SIG-M5 treated with dmso at 0.1 percent for 504 hours (cell line): Measurements from ENCODE around the gene RASA1.

ENCODE experiments used
- DNase-seq: peaks from one replicate; lab custom pipeline; 2025; ENCODE audit not compliant: unreplicated experiment; lab: John Stamatoyannopoulos, UW

RASA1 gene

DNA sequence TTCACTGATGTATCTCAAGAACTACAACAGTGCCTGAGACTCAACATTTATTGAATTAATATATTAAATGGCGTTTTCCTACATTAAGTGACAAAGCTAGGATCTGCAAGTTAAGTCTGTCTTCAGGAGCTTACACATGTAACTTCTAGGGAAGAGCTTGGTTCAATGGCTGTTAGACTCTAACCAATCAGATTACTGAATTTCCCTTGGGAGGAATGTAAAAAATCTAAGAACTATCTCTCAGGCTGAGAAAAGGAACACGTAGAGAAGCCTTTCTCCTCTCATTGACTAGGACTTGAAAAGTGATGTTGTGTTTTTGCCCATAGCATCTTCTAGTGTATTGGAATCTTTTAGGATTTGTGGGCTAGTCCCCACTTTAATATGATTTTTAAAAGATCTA lies 91.4 kb downstream of the RASA1 start:
- DNase-seq = no peak

DNA sequence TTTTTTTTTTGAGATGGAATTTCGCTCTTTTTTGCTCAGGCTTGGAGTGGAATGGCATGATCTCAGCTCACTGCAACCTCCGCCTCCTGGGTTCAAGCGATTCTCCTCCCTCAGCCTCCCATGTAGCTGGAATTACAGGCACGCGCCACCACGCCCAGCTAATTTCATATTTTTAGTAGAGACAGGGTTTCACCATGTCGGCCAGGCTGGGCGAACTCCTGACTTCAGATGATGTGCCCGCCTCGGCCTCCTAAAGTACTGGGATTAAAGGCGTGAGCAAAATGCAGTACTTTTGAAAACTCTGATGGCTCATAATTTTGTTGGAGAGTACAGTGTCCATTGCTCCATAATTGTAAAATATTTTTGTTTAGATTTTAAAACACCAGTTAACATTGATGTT lies 92.4 kb downstream of the RASA1 start:
- DNase-seq = no peak

DNA sequence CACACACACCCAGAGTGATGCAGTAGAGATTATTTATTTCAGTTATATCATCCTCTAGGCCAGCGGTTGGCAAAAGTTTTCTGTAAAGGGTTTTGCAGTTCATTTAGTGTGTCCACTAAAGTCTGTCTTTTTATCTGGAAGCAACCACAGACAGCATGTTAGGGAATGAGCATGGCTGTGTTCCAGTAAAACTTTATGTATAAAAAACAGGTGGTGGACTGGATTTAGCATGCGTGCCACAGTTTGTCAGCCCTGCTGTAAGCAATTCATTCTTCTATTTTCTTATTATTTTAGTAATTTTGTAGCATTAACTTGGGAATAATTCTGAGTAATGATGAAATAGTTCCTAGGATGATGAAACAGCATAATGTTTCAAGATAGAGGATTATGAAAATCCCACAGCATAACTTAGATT lies 93.4 kb downstream of the RASA1 start:
- DNase-seq = no peak

DNA sequence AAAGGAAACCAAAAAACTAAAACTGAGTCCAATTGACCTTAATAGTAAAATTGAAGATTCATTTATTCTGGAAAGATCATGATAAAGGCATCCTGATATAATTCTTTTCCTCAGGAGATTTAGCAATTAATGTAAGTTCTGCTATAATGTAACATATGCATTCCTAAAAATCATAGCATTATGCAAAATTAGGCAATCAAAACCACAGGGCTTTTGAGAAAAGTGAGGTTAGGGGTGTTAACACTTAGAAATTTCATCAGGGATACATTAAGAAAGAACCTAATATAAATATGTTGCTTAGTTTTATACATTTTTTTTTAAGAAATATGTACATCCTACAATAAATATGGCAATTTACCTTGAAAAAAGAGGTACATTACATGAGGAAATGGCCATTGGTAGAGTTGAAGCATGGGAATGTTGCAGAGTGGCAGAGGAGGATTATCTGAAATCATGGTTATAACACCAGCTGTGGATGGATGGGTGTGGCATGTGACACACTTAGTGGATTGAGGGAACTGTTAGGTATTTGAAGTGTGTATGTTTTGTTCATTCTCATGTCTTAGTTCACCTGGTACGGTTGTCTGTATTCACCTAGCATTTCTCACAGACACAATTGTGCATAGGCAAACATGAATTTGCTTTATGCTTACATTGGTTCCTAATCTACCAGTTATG lies 94.0 kb downstream of the RASA1 start:
- DNase-seq = peak; percentile 13

DNA sequence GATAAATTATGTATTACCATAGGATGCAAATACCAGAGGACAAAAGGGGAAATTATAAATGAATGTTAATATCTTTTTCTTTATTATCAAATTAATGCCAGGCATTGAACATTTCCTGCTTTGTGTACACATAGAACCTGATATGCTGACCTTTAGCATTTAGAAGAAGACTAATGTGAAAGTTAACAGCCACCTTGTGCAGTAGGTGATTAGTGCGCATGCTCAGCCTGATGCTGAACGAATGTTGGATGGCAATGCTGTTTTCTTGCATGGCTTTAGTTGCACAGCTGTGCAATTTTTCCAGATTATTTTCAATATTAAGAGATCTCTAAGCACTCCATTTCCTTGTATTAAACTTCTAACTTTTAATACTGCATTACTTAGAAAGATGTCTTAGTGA lies 99.6 kb downstream of the RASA1 start:
- DNase-seq = no peak

DNA sequence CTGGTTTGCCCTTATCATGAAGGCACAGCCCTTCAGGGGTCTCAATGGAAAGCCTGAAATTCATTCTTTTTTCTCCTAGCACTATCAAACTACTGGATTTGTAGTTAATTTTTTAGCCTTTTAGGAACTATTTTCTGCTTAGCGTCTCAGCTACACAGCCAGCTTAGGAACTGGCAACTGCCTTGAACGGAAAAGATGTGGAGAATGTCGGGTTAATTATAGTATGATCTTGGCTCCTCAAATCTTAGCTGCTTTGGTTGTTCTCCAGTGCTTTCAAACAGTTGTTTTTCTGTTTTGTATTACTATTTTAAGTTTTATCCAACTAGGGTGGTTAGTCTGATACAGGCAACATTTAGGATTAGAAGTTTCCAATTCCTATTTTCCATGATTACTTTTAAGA lies 100.9 kb downstream of the RASA1 start:
- DNase-seq = no peak

DNA sequence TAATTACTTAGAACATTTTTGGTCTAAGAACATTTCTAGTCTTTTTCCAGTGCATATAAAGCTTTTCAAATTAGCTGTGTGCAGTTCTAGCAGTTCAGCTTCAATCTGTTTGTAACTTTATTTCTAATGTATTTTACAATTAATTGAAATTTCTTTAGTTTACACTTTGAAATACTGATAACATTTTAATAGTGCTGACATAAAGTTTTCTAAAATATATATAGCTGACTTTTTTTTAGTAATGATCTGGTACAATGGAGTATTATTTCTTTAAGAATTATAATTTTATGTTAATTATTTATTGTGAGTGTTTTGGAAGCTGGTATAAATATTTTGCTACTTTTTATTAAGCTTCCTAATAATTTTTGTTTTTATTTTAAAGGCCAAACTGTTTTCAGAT lies 101.7 kb downstream of the RASA1 start:
- no peak for DNase-seq

DNA sequence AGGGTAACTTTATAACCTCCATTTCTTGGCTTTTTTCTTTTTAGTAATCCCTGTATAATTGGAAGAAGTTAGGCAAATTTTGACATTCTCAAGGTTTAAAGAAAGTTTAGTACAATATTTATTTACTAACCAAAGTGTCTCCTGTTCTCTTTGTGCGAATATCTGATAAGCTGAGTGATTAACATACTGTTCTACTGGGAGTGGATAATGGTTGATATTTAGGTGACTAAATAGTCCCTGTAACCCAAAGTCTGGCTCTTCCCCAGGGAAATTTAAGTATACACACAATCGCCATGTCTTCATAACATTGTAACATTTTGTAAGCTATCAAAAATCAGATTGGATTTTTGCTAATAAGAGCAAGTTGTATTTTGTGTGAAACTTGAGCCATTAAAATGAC lies 105.0 kb downstream of the RASA1 start:
- DNase-seq = no peak

DNA sequence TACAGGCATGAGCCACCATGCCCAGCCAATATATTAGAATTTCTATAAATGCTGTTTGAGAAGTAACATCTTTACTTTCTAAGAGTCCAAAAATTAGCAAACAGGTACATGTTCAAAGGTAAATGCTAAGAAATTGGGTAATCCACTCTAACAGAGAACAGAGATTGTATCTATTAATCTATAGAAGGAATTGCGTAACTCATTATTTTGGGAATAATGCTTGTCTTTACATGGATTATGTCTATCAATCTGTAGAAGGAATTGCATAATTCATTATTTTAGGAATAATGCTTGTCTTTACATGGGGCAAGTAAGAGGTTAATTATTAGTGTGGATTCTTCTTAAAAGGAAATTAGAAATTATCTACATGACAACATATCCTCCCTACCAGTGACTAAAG lies 114.5 kb downstream of the RASA1 start:
- no peak for DNase-seq

DNA sequence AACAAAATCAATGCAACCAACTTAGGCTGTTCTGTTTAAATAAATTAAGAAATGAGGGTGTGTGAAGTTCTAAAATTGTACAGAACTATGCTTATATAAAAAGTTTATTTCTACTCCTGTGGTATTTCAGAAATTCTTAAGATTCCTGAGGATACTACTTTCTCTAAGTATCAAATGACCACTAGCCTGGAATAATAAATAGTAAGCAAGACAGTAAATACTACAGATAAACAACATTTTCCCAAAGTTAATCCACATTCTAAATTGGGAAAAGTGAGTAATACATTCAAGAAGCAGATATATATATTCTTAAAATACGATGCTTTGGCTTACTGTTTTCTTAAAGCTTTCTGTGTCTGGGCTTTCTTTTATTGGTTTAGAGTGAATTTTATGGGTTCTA lies 115.5 kb downstream of the RASA1 start:
- no peak for DNase-seq

DNA sequence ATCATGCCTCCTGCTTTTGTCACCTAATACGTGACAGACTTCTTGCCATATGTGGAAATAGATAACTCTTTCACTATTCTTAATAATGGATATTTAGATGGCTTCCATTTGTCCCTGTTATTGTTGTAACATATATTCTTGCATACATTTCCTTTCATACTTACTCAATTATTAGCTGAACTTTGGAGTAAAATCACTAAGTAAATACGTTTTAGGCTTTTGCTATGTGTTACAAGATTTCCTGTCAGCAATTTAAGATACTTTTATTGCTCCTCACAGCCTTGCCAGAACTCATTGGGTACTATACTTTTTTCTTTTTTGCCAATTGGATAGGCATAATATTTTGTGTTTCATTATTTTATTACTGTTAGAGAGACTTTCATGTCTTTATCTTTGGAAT lies 118.1 kb downstream of the RASA1 start:
- no peak for DNase-seq

DNA sequence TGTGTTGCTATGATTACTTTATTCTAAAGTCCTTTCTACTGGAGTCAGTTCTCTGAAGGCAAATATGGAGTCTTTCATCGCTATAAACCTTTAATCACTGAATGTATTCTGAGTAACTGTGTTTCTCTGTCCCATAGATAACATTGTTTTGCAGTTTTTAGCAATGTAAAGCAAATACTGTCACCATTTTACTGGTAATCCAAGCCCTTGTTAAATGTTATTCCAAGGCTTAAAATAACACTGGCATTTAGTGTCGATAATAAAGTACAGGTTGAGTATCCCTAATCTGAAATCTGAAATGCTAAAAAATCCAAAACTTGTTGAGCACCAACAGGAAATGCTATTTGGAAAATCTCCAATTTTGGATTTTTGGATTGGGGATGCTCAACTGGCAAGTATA lies 120.4 kb downstream of the RASA1 start:
- DNase-seq = no peak

DNA sequence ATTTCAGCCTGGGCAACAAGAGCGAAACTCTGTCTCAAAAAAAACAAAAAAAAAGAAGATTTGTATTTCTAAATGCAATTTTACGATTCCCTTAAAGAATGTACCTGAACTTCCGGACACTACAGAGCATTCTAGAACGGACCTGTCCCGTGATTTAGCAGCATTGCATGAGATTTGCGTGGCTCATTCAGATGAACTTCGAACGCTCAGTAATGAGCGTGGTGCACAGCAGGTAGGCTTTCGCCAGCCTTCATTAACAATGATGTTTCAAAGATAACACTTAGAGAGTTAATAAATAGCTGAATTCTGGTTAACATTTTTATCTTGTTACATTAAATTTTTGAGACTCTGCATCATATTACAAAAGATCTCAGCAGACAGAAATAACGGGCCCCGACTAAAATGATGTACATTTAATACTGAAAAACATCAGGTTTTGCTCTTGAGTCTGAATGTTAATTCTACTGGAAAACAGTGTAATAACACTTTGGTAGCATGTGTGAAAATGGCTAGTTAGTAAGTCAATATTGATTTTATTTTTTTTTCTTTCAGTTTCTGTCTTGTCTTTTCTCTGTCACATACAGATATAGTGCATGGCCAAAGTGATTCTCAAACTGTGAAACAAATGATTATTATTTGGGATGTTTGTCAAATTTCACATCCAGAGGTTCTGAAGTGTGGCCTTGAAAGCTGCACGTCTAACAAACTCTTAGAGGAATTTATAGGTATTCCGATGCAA lies 121.8 kb downstream of the RASA1 start:
- no peak for DNase-seq

DNA sequence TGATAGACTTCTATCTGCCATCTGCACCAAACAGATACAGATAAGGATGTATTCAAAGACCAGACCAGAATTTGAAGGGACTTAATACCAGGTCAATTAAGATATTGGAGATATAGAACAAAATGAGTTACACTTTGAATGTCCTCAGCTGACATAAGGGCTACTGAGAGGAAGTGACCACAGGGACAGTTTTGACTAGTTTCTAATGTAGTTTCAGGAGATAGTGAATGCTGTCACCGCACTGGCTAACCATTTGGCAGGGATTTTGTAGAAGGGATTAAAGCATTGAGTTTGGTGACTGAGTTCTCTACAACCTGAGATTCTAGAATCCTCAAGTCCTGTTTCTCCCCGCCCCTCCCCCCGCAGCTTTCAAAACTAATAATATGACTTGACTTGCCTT lies 122.4 kb downstream of the RASA1 start:
- DNase-seq = no peak

DNA sequence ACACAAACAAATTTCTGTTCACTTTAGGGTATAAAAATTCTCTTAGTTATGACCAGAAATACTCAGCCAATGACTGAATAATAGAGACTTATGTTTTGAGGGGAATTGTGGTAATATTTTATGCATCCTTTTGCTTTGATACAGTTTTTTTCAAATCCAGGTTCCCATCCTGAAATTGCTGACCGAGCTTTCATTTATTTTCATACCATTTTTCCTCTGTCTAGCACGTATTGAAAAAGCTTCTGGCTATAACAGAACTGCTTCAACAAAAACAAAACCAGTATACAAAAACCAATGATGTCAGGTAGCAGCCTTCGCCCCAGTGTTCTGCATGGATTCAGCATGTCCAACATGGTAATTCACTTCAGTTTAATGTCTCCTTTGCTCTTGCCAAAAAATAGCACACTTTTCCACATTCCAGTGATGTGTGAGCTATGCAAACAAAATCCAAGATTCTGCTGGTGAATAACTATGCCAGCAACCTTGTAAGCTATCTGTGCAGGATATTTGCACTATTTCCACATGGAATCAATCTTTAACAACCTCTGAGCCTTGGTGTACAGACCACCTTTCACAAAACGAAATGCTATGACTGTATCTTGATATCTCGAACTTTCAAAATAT lies 123.0 kb downstream of the RASA1 start:
- DNase-seq = no peak

DNA sequence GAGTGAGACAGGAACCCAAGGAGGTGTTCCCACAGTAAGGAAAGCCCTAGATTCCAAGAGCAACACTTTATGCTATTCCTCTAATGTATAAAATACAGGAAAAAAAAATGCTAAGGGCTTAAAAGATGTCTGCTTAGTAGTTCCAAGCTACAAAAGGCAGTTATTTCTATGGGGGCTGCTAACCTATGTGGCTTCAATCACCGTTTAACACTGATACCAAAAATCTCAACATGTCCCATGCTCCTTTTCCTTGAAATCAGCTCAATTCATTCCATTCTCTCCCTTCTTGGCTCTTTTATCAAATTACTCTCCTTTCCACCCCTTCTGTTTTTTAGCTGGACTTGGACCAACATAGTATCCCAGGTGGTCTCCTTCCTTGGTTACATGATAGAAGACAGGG lies 124.5 kb downstream of the RASA1 start:
- DNase-seq = no peak

DNA sequence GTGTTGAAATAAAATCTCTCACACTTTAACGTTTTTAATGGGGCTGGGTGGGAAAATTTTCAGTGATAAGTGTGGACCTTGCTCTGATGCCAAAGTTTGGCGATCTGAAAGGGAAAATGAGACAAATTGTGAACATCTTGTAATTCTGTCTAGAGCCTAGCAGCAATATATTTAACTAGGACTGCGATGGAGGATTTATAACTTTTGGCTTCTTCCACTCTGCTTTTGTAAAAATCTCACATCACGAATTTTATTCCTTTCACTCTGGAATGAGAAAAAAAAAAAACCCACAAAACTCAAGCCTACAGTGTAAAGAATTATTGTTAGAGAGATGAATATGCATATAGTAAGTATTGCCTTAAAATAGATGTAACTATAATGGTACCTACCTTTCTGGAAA lies 125.1 kb downstream of the RASA1 start:
- no peak for DNase-seq

DNA sequence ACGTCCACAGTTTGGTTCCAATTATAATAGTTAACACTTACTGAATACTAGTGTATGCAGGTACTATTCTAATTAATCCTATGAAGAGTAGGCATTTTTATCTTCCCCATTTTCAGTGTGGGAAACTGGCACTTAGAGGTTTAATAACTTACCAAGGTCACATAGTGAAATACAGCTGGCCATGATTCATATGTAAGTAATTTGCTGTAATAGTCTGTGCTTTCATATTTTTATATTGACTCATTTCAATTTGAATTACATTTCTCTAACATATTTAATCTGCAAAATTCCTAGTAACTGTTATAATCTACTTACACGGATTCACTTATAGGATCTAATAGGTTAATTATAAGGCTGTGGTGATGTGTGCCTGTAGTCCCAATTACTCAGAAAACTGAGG lies 125.6 kb downstream of the RASA1 start:
- DNase-seq = no peak

DNA sequence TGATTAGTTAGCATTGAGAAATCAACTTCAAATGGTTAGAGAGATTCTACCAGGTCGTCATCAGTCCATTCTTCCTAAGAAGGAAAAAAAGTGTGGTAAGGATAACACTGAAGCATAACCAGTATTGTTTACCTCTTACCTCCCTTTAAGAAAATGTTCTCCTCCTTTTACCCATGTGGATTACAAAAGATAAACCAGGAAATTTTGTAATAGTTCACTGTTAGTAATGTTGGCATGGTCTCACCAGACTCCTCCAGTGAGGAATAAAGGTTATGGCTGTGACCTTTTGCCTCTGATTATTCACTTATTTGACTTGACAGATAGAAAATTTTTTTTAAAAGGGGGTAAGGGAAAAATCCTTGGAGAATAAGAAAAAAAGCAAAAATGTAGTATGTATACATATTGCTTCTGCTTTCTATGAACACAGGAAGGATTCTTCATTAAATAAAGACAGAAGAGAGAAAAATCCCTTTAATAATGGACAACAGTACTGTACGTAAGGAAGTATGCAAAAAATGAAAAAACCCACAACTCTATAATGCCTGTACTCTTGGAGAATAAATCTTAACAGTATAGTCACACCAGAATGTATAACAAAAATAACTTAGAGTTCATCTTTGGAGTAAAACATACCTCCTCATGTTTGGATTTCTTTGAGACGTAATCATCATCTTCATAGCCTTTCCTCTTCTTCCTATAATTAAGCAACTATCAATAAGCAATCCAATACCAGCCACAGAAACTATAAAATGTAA lies 126.9 kb downstream of the RASA1 start:
- DNase-seq = no peak

DNA sequence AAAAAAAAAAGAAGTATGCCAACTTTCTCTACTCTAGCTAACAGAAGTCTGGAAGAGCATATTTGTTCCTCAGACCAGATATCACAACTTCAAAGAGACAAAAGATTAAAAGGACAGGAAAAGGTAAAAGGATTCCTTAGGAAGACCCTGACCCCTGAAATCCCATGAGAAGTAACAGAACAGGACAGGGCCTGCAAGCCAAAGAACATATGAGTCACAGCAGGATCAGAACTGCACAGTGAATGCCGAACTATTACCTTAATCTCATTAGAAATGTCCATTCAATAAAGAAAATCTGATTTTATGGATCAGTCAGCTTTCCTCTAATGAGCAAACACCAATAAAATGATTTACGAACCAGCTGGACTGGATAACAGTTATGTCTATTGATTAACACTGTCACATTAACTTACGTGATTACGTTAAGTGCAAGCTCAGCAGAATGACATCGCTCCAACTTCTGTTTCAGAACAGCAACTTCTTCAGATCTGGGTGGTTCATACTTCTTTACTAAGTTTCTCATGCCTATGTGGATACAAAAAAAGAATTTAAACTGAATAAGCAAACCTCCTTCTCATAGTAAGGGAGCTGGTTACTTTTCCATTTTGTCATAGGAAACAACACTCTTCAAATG lies 131.4 kb downstream of the RASA1 start:
- no peak for DNase-seq

DNA sequence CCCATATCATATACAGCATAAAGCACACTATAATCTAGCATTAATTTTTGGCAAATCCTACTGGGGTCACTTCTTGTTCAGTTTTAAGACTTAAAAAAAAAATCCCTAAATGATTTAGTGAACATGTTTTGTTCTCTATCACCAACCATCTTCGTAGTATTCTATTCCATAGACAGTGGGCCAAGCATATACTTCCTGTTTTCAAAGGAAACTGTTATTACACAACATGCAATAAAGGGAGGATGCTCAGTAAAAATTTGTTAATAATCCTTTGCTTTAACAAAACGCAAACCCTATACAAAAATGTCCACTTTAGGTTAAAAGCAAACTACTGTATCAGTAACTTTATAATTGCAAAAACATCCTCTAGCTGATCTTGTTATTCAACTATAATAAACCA lies 132.0 kb downstream of the RASA1 start:
- DNase-seq = peak; percentile 74
